Measurements from ENCODE around the gene DDT.
"Not testable (repeated sequence)": the region's sequence is repeated elsewhere in the genome, so short reads cannot be mapped to it uniquely, and the experiment has no call there.

Gene DDT

GRCh38 chr22:23955886-23956285, 18.4 kb downstream of the DDT start:
- H3K4me3 ChIP-seq (ENCODE audit: low read length); DNase-seq (ENCODE audit: low read depth, low spot score): not testable (repeated sequence)

GRCh38 chr22:23954991-23955305, 19.3 kb downstream of the DDT start:
- not testable (repeated sequence) for DNase-seq (ENCODE audit: low read depth, low spot score); H3K4me3 ChIP-seq (ENCODE audit: low read length)

- H3K4me3 ChIP-seq (ENCODE audit: low read length); DNase-seq (ENCODE audit: low read depth, low spot score): not testable (repeated sequence)
These were observed 19.8 kb downstream of the DDT start for GRCh38 chr22:23954193-23954990.

- not testable (repeated sequence) for H3K4me3 ChIP-seq (ENCODE audit: low read length); DNase-seq (ENCODE audit: low read depth, low spot score)
These were observed 20.8 kb downstream of the DDT start for GRCh38 chr22:23953485-23953884.

- not testable (repeated sequence) for H3K4me3 ChIP-seq (ENCODE audit: low read length); DNase-seq (ENCODE audit: low read depth, low spot score)
These were observed 21.3 kb downstream of the DDT start for GRCh38 chr22:23952794-23953405.

- DNase-seq (ENCODE audit: low read depth, low spot score) = not testable (repeated sequence)
These were observed 22.9 kb downstream of the DDT start for GRCh38 chr22:23951383-23951782.

GRCh38 chr22:23949764-23950163, 24.5 kb downstream of the DDT start:
- not testable (repeated sequence) for H3K4me3 ChIP-seq (ENCODE audit: low read length); DNase-seq (ENCODE audit: low read depth, low spot score)

More at GRCh38 chr22:23951383-23951782, 22.9 kb downstream of the DDT start:
- H3K4me3 ChIP-seq (ENCODE audit: low read length) = not testable (repeated sequence)

- not testable (repeated sequence) for H3K4me3 ChIP-seq (ENCODE audit: low read length); DNase-seq (ENCODE audit: low read depth, low spot score)
These were observed 26.9 kb downstream of the DDT start for GRCh38 chr22:23947391-23947790.

- DNase-seq (ENCODE audit: low read depth, low spot score) = not testable (repeated sequence)
These were observed 34.1 kb downstream of the DDT start for GRCh38 chr22:23940166-23940565.

GRCh38 chr22:23939017-23939357, 35.3 kb downstream of the DDT start:
- no peak overlapping the region for H3K4me3 ChIP-seq (ENCODE audit: low read length)
- DNase-seq (ENCODE audit: low read depth, low spot score) = no peak

More at GRCh38 chr22:23940166-23940565, 34.1 kb downstream of the DDT start:
- H3K4me3 ChIP-seq (ENCODE audit: low read length) = not testable (repeated sequence)

- DNase-seq (ENCODE audit: low read depth, low spot score) = no peak
- H3K4me3 ChIP-seq (ENCODE audit: low read length) = no peak overlapping the region
These were observed 35.8 kb downstream of the DDT start for GRCh38 chr22:23938328-23939016.

GRCh38 chr22:23926561-23926960, 47.7 kb downstream of the DDT start:
- no peak overlapping the region for H3K4me3 ChIP-seq (ENCODE audit: low read length)
- no peak for DNase-seq (ENCODE audit: low read depth, low spot score)

GRCh38 chr22:23925020-23925606, 49.1 kb downstream of the DDT start:
- DNase-seq (ENCODE audit: low read depth, low spot score) = no peak
- H3K4me3 ChIP-seq (ENCODE audit: low read length) = no peak overlapping the region

GRCh38 chr22:23922921-23923320, 51.3 kb downstream of the DDT start:
- DNase-seq (ENCODE audit: low read depth, low spot score) = no peak
- no peak overlapping the region for H3K4me3 ChIP-seq (ENCODE audit: low read length)

GRCh38 chr22:23921586-23922201, 52.5 kb downstream of the DDT start:
- not testable (repeated sequence) for DNase-seq (ENCODE audit: low read depth, low spot score)

More at GRCh38 chr22:23921586-23922201, 52.5 kb downstream of the DDT start:
- H3K4me3 ChIP-seq (ENCODE audit: low read length) = not testable (repeated sequence)
